Skeletal muscle satellite cell (primary cell): ENCODE results near the gene UST.
A peak's percentile ranks its signal among the peaks of the same experiment; 100 is the strongest.

ENCODE experiments used
- H3K27me3 ChIP-seq: 2 replicates; pipeline ENCODE4 v1.7.0; 2013; ENCODE audit warnings: low read length; ENCODE audit not compliant: control insufficient read depth, insufficient read depth
- H3K36me3 ChIP-seq: 2 replicates; pipeline ENCODE4 v1.7.0; 2013; ENCODE audit warnings: mild to moderate bottlenecking, control low read depth, low read length; ENCODE audit not compliant: insufficient read depth
- H3K4me1 ChIP-seq: 2 replicates; pipeline ENCODE4 v1.7.0; 2013; ENCODE audit warnings: low read length; ENCODE audit not compliant: control insufficient read depth, insufficient read depth
- H3K4me2 ChIP-seq: 2 replicates; pipeline ENCODE4 v1.7.0; 2013; ENCODE audit warnings: mild to moderate bottlenecking, low read length
- H3K4me3 ChIP-seq: 2 replicates; pipeline ENCODE4 v1.7.0; 2013; ENCODE audit warnings: low read length
- H3K9ac ChIP-seq: 2 replicates; pipeline ENCODE4 v1.7.0; 2013; ENCODE audit warnings: mild to moderate bottlenecking, low read depth, low read length, moderate library complexity
- H3K9me3 ChIP-seq: replicated peaks from 2 replicates; pipeline ENCODE4 v1.7.0; 2013; ENCODE audit warnings: mild to moderate bottlenecking, control low read depth, low read length

Gene UST

DNA sequence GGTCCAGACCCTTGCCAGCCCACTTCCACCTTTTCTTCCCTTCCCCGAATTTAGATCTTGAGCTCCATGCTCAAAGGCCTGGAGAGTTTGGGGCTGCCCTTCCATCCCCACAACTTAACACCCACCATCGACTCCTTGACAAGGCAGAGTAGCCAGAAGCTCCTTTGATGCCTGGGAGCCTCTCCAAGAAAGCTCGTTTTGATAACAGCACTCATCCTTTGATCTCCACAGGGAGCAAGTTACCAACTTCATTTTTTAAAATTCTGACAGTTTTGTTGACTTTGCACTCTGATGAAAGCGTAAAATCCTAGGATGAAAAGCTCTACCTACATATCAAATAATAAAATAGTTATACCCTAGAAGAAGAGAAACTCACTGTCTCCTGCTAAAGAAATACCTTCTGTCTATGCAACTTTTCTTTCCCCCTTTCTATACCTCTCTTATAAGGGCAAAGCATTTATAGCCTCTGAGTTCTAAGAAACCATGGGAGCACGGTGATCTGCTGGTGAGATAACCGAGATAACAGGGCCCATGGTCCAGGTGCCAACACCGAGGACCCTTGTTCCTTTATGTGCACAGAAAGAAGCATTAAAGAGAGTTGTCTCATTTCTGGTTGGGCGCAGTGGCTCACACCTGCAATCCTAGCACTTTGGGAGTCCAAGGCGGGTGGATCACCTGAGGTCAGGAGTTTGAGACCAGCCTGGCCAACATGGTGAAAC lies 134.9 kb downstream of the UST start:
- no peaks in the 10 kb centered on the region for H3K27me3 ChIP-seq
- H3K4me1 ChIP-seq: peaks cover 15% of the 10 kb centered on the region
- H3K9me3 ChIP-seq: no peaks in the 10 kb centered on the region
- no peak overlapping the region for H3K4me2 ChIP-seq
- no peak overlapping the region for H3K9ac ChIP-seq
- no peak overlapping the region for H3K4me3 ChIP-seq
- no peaks in the 10 kb centered on the region for H3K36me3 ChIP-seq

DNA sequence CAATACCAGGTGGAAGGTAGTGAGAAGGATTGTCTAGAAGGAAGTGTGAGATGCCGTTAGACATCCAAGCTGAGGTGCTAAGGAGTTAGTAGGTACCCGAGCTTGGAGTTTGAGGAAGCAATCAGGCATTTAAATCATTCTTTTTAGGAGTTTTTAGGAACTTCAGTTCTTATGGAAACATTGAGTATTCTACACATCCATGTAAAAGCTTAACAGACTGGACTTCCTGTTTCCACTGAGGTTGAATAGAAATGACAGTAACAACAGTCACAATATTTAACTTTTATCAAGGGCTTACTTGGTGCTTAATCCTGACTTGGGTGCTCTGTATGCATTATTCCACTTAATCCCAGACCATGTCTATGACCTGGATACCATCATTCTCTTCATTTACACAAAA lies 136.4 kb downstream of the UST start:
- H3K4me1 ChIP-seq: peaks cover 22% of the 10 kb centered on the region
- no peaks in the 10 kb centered on the region for H3K27me3 ChIP-seq
- H3K9ac ChIP-seq: no peak overlapping the region
- H3K36me3 ChIP-seq: no peaks in the 10 kb centered on the region
- H3K4me3 ChIP-seq: no peak overlapping the region
- no peak overlapping the region for H3K4me2 ChIP-seq
- H3K9me3 ChIP-seq: no peaks in the 10 kb centered on the region

DNA sequence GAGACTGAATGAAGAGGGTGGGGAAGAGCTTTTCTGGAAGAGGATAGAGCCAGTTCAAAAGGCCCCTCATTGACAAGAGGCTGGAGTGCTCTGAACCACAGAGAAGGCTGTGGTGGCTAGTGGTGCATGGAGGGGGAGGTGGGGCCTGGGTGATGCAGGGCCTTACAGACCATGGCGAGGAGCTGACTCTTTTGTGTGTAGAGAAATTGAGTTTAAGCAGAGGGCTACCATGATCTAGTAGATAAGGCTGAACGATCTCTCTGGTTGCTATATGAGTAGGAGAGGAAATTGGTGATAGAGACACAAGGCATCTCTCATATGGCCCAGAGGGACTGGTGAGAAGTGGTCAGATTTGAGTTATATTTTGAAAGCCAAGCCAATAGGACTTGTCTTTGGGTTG lies 137.6 kb downstream of the UST start:
- H3K4me2 ChIP-seq: no peak overlapping the region
- no peak overlapping the region for H3K4me3 ChIP-seq
- H3K9me3 ChIP-seq: no peaks in the 10 kb centered on the region
- no peaks in the 10 kb centered on the region for H3K36me3 ChIP-seq
- H3K27me3 ChIP-seq: no peaks in the 10 kb centered on the region
- no peak overlapping the region for H3K9ac ChIP-seq
- H3K4me1 ChIP-seq: peaks cover 22% of the 10 kb centered on the region

DNA sequence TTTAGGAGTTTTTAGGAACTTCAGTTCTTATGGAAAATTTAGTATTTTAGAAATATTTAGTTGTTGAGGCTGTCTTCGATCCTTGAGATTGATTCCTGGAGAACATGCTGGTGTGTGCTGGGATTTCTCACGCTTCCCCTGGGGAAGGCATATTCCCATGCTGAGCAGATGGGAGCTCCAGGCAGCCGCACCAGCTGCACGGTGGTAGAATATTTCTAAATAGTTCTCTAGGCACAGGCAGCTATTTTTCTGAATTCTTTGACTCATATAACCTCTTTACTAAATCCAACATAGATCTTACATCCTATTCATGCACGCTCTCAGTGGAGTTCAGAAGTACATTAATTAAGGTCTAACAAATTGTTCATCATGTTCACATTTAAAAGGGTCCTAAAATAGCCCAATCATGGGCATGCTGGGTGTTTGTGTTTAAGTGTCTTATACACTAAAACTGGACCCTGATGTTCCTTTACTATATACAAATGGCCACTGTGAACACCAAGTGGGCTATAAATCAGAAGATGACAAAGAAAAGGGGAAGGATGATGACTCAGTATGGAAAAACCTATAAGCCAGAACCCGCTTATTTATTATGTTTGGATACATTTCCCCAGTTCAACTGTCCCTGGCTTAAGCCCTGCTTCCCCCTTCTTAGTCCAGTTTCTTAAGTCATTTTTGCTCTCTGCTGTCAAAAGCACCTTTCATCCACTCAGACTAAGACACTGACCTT lies 138.5 kb downstream of the UST start:
- Histone ChIP-seq H3K27me3 (no peaks in the 10 kb centered on the region), H3K36me3 (no peaks in the 10 kb centered on the region), H3K9me3 (no peaks in the 10 kb centered on the region), H3K4me2 (peak overlapping the region; percentile 16), H3K9ac (no peak overlapping the region), H3K4me1 (peaks cover 25% of the 10 kb centered on the region), H3K4me3 (no peak overlapping the region)

DNA sequence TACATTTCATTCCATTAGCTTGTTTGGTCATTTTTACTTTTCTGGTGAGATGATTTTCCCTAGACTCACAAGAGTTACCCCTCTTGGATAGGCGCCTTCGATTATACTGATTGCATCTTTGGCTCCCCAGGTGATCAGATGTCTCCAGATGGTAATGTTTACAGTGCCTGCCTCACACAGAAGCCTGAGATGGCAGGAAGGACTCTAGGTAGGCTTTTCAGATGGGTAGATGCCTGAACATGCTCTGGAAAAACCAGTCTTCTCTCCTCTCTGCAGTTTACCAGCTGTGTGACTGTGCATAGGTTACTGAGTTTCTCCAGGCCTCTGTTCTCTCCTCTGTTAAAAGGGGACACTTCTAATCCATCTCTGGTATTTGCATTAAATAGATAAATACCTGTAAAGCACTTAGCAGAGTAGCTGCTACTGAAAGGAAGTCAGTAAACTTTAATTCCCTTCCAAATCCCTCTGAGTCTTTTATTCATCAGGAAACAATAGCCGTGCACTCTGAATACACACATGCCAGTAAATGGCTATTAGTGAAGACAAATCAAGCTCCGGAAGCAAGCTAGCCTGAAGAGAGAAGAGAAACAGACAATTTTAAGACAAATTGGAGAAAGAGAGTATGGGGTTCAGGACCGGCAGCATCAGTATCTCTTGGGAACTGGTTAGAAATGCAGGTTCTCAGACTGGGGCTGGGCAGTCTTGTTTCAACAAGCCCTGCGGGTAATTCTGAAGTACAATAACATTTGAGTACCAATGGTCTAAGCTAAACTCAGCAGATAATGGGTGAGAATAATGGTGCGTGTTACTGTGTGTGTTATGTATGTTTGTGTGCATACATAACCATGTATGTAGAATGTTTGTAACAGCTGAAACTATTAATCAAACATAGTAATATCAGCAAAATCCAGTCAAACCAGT lies 139.4 kb downstream of the UST start:
- H3K4me1 ChIP-seq: peaks cover 25% of the 10 kb centered on the region

DNA sequence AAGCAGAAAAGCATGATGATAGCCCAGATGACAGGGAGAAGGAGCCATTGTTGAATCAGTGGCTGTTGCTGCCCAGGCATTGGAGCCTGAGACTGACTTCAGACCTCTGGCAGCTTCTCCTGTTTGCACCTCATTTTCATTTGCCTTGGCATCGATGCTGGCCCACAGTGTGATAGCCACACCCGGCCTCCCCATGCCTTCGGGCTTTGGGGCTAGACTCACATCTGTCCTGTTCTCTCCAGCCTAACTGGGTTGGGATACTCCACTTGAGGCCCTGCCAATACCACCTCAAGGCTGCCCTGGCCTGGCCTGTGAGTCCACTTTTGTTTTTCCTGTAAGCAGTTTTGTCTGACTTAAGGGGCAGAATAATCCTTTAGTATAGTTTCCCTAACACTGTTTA lies 140.4 kb downstream of the UST start:
- H3K9me3 ChIP-seq: no peaks in the 10 kb centered on the region
- no peak overlapping the region for H3K4me2 ChIP-seq
- no peak overlapping the region for H3K9ac ChIP-seq
- no peak overlapping the region for H3K4me3 ChIP-seq
- H3K27me3 ChIP-seq: no peaks in the 10 kb centered on the region
- peaks cover 25% of the 10 kb centered on the region for H3K4me1 ChIP-seq
- no peaks in the 10 kb centered on the region for H3K36me3 ChIP-seq

More for the DNA sequence above, 139.4 kb downstream of the UST start:
- Histone ChIP-seq H3K4me3 (no peak overlapping the region), H3K9me3 (no peaks in the 10 kb centered on the region), H3K9ac (no peak overlapping the region), H3K36me3 (no peaks in the 10 kb centered on the region), H3K4me2 (peak overlapping the region; percentile 16), H3K27me3 (no peaks in the 10 kb centered on the region)

DNA sequence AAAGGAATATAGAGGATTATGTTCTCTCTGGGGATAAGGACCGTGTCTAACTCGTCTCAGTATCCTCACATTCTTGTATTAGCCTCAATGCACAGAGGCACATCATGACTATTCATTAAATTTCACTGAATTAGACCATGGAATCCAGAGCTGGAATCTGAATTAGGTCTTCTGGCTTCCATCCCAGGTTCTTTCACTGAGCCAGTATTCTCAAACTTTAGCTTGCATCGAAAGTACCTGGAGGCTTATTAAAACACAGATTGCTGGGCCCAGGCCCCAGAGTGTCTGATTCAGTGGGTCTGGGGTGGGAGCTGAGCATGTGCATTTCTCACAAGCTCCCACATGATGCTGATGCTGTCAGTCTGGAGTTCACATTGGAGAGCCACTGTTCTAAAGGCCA lies 142.0 kb downstream of the UST start:
- H3K36me3 ChIP-seq: no peaks in the 10 kb centered on the region
- H3K4me1 ChIP-seq: peaks cover 25% of the 10 kb centered on the region
- no peaks in the 10 kb centered on the region for H3K27me3 ChIP-seq
- H3K9me3 ChIP-seq: no peaks in the 10 kb centered on the region
- no peak overlapping the region for H3K9ac ChIP-seq
- H3K4me3 ChIP-seq: no peak overlapping the region
- H3K4me2 ChIP-seq: no peak overlapping the region

DNA sequence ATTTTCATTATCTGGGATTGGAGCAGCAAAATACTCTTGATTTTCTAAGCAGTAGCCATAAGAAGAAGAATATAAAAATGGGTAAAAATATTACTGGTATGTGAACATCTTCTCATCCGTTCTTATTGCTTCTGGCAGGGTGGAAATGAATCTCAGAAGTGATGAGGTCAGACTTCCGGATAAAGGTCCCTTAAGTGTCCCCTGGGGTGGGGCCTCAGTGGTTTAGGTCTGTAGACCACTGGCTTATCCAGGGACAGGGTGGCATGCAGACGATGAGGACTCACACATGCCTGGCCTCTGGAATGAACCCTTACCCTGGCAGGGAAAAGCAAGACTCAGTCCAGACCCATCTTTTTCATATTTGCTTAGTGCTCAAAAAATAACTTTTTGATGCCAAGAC lies 143.3 kb downstream of the UST start:
- Histone ChIP-seq H3K9me3 (no peaks in the 10 kb centered on the region), H3K4me3 (no peak overlapping the region), H3K4me1 (peaks cover 24% of the 10 kb centered on the region), H3K27me3 (no peaks in the 10 kb centered on the region), H3K36me3 (no peaks in the 10 kb centered on the region), H3K4me2 (no peak overlapping the region), H3K9ac (no peak overlapping the region)

DNA sequence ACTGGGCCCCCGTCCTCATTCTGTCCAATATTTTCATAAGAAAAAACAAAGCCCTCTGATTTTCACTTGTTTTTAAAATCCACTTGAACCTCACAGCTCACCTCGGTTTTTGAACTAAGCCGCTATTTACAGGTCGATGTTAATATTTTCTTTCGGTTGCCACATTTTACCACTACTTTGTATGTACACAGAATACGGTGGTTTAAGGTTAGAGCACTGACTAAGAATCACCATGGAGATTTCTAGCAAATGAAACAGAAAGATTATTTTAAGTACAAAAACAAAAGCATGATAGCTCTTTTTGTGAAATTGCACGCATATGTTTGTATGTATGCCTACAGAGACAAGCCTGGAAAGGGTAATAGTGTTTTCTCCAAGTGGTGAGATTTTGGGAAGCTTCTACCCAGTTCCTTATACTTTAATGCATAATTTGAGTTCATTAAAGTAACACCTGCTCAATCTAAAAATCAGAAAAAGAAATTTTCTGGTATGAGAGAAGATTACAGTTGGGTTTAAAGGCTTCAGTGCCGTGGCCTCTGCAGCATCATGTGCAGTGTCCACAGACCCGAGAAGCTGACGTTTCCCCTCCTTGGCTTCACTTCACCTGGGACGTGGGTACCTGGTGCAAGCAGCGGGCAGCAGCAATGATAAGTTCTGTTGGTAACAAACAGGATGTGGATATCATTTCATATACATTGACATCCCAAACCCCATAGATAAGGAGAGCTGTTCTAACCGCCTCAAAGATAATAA lies 144.0 kb downstream of the UST start:
- Histone ChIP-seq H3K4me1 (peaks cover 17% of the 10 kb centered on the region), H3K4me2 (no peak overlapping the region), H3K9ac (no peak overlapping the region), H3K27me3 (no peaks in the 10 kb centered on the region), H3K9me3 (no peaks in the 10 kb centered on the region), H3K4me3 (no peak overlapping the region), H3K36me3 (no peaks in the 10 kb centered on the region)

DNA sequence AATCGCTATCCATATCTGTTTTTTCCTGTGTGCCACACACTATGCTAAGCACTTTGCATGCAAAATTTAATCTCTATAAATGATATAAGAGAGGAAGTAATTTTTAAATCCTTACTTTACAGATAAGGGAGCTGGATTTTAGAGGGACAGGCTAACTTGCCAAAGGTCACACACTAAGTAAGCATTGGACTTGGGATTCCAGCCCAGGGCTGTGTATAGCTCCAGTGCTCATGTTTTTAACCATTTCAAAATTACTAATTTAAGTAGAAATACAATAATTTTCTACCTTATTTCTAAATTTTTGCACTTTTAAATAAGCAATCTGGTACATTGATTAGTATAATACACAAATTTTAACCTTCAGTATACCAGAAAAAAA lies 144.6 kb downstream of the UST start:
- Histone ChIP-seq H3K4me3 (no peak overlapping the region), H3K9me3 (no peaks in the 10 kb centered on the region), H3K4me1 (peaks cover 11% of the 10 kb centered on the region), H3K9ac (no peak overlapping the region), H3K27me3 (no peaks in the 10 kb centered on the region), H3K36me3 (no peaks in the 10 kb centered on the region), H3K4me2 (no peak overlapping the region)

DNA sequence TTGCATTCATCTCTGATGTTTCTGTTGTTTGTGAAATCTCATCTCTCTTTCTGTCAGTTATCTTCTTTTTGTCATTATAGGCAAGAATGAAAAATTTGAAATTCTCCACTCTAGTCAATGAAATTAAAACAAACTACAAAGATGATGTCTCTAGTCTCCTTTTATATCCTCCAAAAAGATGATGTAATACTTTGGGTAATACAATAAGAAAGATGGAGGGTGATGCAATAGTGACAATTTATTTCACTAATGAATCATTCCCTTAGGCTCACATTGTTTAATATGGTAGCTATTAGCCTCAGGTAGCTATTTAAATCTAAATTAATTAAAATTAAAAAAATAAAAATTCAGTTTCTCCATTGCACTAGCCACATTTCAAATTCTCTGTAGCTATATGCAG lies 145.4 kb downstream of the UST start:
- H3K27me3 ChIP-seq: no peaks in the 10 kb centered on the region
- H3K4me2 ChIP-seq: no peak overlapping the region
- H3K9ac ChIP-seq: no peak overlapping the region
- no peaks in the 10 kb centered on the region for H3K9me3 ChIP-seq
- H3K4me1 ChIP-seq: peaks cover 6% of the 10 kb centered on the region
- H3K36me3 ChIP-seq: no peaks in the 10 kb centered on the region
- H3K4me3 ChIP-seq: no peak overlapping the region
